Progenitor cell of endocrine pancreas (in vitro differentiated cells): ENCODE data around the gene GRK5. TPM values are rescaled to one million over a fixed set of nuclear protein-coding genes. Genes with fewer than 3 reads are reported as not detected.

Experiments used
- DNase-seq: peaks from one replicate; pipeline ENCODE4 v3.0.0; 2021; ENCODE audit warnings: low spot score; ENCODE audit not compliant: unreplicated experiment
- H3K27ac Mint-ChIP-seq: 2 replicates; pipeline ENCODE4 v1.8.0; 2021; ENCODE audit warnings: mild to moderate bottlenecking, moderate library complexity, mixed read lengths
- H3K27me3 Mint-ChIP-seq: 2 replicates; pipeline ENCODE4 v1.8.0; 2021; ENCODE audit warnings: mixed read lengths
- H3K36me3 Mint-ChIP-seq: 2 replicates; pipeline ENCODE4 v1.8.0; 2022; ENCODE audit warnings: mixed read lengths; ENCODE audit not compliant: insufficient read depth
- H3K4me1 Mint-ChIP-seq: 2 replicates; pipeline ENCODE4 v1.8.0; 2021; ENCODE audit warnings: low read depth, mixed read lengths
- H3K4me3 Mint-ChIP-seq: 2 replicates; pipeline ENCODE4 v1.8.0; 2021; ENCODE audit warnings: low read depth, mild to moderate bottlenecking, moderate library complexity, mixed read lengths
- H3K9me3 Mint-ChIP-seq: 2 replicates; pipeline ENCODE4 v1.8.0; 2021; ENCODE audit warnings: low read depth, mixed read lengths
- total RNA-seq: library from RNA; stranded (reverse); gene quantifications from 2 replicates; pipeline ENCODE4 v1.2.1, GENCODE V29; 2021
- TF ChIP-seq, protein P1 (sequence below): fragments of 200-600 bp; sonication (generic); IDR thresholded peaks from one replicate; pipeline ENCODE4 v1.5.0; 2021; ENCODE audit warnings: antibody characterized with exemption, mild to moderate bottlenecking; ENCODE audit not compliant: unreplicated experiment

Gene GRK5
- total RNA-seq, 1 donor from 2014 or later = 21.6 TPM

GRCh38 chr10:119425102-119425880, 217.9 kb downstream of the GRK5 start:
- H3K4me3 Mint-ChIP-seq = no peak overlapping the region
- H3K27me3 Mint-ChIP-seq = no peaks in the 10 kb centered on the region
- DNase-seq = no peak
- TF ChIP-seq, protein P1, sequence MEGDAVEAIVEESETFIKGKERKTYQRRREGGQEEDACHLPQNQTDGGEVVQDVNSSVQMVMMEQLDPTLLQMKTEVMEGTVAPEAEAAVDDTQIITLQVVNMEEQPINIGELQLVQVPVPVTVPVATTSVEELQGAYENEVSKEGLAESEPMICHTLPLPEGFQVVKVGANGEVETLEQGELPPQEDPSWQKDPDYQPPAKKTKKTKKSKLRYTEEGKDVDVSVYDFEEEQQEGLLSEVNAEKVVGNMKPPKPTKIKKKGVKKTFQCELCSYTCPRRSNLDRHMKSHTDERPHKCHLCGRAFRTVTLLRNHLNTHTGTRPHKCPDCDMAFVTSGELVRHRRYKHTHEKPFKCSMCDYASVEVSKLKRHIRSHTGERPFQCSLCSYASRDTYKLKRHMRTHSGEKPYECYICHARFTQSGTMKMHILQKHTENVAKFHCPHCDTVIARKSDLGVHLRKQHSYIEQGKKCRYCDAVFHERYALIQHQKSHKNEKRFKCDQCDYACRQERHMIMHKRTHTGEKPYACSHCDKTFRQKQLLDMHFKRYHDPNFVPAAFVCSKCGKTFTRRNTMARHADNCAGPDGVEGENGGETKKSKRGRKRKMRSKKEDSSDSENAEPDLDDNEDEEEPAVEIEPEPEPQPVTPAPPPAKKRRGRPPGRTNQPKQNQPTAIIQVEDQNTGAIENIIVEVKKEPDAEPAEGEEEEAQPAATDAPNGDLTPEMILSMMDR = no peak
- no peaks in the 10 kb centered on the region for H3K9me3 Mint-ChIP-seq
- H3K36me3 Mint-ChIP-seq = peaks cover 3% of the 10 kb centered on the region
- no peak overlapping the region for H3K27ac Mint-ChIP-seq
- peaks cover 13% of the 10 kb centered on the region for H3K4me1 Mint-ChIP-seq

GRCh38 chr10:119425881-119426170, 218.5 kb downstream of the GRK5 start:
- H3K9me3 Mint-ChIP-seq = no peaks in the 10 kb centered on the region
- DNase-seq = no peak
- peaks cover 3% of the 10 kb centered on the region for H3K36me3 Mint-ChIP-seq
- H3K27ac Mint-ChIP-seq = no peak overlapping the region
- no peak overlapping the region for H3K4me3 Mint-ChIP-seq
- H3K4me1 Mint-ChIP-seq = peaks cover 13% of the 10 kb centered on the region
- no peaks in the 10 kb centered on the region for H3K27me3 Mint-ChIP-seq
- TF ChIP-seq, protein P1 = no peak

DNA sequence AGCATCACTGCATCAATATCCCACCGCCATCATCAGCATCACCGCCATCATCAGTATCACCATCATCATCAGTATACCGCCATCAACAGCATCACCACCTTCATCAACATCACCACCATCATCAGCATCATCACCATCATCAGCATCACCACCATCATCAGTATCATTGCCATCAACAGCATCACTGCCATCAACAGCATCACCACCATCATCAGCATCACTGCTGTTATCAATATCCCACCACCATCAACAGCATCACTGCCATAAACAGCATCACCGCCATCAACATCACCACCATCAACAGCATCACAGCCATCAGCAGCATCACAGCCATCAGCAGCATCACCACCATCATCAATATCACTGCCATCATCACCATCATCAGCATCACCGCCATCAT, 219.3 kb downstream of the GRK5 start:
- H3K27ac Mint-ChIP-seq = no peak overlapping the region
- H3K27me3 Mint-ChIP-seq = no peaks in the 10 kb centered on the region
- DNase-seq = no peak
- TF ChIP-seq, protein P1 = no peak
- peaks cover 3% of the 10 kb centered on the region for H3K36me3 Mint-ChIP-seq
- no peak overlapping the region for H3K4me3 Mint-ChIP-seq
- no peaks in the 10 kb centered on the region for H3K9me3 Mint-ChIP-seq
- H3K4me1 Mint-ChIP-seq = peaks cover 9% of the 10 kb centered on the region

DNA sequence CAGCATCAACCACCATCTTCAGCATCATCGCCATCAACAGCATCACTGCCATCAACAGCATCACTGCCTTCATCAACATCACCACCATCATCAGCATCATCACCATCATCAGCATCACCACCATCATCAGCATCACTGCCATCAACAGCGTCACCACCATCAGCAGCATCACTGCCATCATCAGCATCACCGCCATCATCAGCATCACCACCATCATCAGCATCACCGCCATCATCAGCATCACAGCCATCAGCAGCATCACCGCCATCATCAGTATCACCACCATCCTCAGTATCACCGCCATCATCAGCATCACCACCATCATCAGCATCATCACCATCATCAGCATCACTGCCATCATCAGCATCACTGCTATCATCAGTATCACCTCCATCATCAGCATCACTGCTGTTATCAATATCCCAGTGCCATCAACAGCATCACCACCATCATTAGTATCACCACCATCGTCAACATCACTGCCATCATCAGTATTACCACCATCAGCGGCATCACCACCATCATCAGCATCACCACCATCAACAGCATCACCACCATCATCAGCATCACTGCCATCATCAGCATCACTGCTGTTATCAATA, 220.0 kb downstream of the GRK5 start:
- H3K4me1 Mint-ChIP-seq = peaks cover 5% of the 10 kb centered on the region
- H3K27me3 Mint-ChIP-seq = no peaks in the 10 kb centered on the region
- TF ChIP-seq, protein P1 = no peak
- H3K27ac Mint-ChIP-seq = no peak overlapping the region
- no peak overlapping the region for H3K4me3 Mint-ChIP-seq
- H3K9me3 Mint-ChIP-seq = no peaks in the 10 kb centered on the region
- H3K36me3 Mint-ChIP-seq = peaks cover 5% of the 10 kb centered on the region
- no peak for DNase-seq

- no peaks in the 10 kb centered on the region for H3K27me3 Mint-ChIP-seq
- peaks cover 15% of the 10 kb centered on the region for H3K36me3 Mint-ChIP-seq
- H3K4me1 Mint-ChIP-seq = no peaks in the 10 kb centered on the region
- TF ChIP-seq, protein P1 = no peak
- DNase-seq = no peak
- no peak overlapping the region for H3K27ac Mint-ChIP-seq
- peaks cover 3% of the 10 kb centered on the region for H3K9me3 Mint-ChIP-seq
- H3K4me3 Mint-ChIP-seq = no peak overlapping the region
Observed at GRCh38 chr10:119428789-119429188, 221.4 kb downstream of the GRK5 start.
